T-helper 1 cell treated with Interleukin-12 subunit alpha and Interleukin-12 subunit beta and Interleukin-4 antibody, amounts not matched to agents 30 ng/mL and 1 ng/mL, for 36 hours (primary cell): ENCODE results near the gene KIF20A. TPM values are rescaled to one million over a fixed set of nuclear protein-coding genes. Genes with fewer than 3 reads are reported as not detected.
"Not testable (repeated sequence)": the region's sequence is repeated elsewhere in the genome, so short reads cannot be mapped to it uniquely, and the experiment has no call there.

Experiments
- intact Hi-C: fragments of 100-400 bp; cut with micrococcal nuclease; formaldehyde crosslinking; loops from one replicate; pipeline ENCODE4 v1.15.1; 2024
- total RNA-seq: library from RNA; stranded (reverse); gene quantifications from 2 replicates; pipeline ENCODE4 v1.2.3, GENCODE V29; 2022

The KIF20A gene
- total RNA-seq = 30.2 and 33.3 TPM in 2 replicates

DNA sequence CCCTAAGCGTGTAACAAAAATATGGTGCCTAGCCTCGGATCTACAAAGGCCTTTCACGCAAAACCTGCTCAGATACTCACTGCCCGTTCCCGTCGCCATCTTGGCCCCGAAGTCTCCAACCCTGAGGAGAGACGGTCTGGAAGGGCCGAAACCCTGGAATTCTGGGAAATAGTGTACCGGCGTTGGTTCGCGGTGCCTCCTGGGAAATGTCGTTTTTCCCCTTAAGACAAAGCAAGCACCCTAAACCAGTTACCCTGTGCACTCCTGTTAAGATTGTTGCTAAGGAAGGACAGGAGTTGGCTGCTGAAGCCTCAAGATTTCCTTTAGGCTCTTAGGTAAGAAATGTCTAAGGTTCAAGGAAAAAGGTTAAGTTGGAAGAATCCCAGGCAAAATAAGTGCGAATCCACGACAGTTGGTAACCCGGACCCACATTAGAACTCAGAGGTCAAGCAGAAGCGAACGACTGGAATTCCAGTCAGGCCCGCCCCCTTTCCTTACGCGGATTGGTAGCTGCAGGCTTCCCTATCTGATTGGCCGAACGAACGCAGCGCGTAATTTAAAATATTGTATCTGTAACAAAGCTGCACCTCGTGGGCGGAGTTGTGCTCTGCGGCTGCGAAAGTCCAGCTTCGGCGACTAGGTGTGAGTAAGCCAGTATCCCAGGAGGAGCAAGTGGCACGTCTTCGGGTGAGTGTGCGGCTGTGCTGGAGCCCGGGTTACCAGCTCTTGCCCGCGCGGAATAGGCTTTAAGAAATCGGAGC lies at the start of gene KIF20A, which contains the start of gene BRD8:
Gene KIF20A, plus strand, starts transcription at position 597 of the 761 bp plus-strand sequence. CDS start 569 bp downstream, outside the sequence.
Gene BRD8, minus strand, starts transcription at position 115 of the 761 bp plus-strand sequence. Its CDS starts 16 bp downstream, at position 99.
- intact Hi-C loops = loop anchor here (1.0 to 10.0 kb wide), 17 partner anchors 35 to 1224 kb away; partner anchors contain the start of genes CDC23, CDC25C, CTNNA1 and ETF1

DNA sequence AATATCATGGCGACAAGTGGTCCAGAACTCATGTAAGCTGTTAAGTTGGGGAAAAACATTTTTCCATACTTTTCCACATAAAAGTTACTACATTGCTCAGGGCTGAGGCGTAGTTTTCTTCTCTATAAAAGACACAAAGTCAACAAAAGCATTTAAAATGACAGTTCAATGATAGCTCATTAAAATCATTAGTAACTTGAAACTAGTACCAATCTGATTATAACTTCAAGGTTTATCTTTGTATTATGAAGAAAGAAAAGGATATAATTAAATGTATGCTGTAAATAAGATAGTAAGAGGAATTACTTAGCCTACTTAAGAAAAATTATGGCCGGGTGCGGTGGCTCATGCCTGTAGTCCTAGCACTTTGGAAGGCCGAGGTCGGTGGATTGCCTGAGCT lies 49.6 kb upstream of the KIF20A start:
- intact Hi-C loops = no loop called here

DNA sequence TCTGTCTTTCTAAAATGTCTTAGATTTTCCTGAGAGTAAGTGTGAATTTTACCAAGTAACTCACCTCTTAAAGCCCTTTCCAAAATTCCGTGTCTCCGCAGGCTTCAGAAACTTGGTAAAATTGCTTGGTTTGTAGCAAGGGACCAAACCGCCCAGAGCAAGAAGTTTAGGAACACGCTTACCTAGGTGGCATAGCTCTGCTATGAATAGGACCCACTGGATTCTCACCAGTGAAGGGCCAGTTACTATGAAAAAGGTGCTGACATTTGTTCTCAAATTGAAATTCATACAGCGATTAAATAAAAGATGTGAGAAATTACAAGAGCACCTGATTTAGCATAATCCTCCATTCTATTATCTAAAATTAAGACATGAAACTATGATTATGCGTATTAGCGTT lies 46.4 kb upstream of the KIF20A start:
- intact Hi-C loops = loop anchor here (2.0 to 5.0 kb wide), 2 partner anchors 35 to 244 kb away; partner anchors contain the start of gene PKD2L2

DNA sequence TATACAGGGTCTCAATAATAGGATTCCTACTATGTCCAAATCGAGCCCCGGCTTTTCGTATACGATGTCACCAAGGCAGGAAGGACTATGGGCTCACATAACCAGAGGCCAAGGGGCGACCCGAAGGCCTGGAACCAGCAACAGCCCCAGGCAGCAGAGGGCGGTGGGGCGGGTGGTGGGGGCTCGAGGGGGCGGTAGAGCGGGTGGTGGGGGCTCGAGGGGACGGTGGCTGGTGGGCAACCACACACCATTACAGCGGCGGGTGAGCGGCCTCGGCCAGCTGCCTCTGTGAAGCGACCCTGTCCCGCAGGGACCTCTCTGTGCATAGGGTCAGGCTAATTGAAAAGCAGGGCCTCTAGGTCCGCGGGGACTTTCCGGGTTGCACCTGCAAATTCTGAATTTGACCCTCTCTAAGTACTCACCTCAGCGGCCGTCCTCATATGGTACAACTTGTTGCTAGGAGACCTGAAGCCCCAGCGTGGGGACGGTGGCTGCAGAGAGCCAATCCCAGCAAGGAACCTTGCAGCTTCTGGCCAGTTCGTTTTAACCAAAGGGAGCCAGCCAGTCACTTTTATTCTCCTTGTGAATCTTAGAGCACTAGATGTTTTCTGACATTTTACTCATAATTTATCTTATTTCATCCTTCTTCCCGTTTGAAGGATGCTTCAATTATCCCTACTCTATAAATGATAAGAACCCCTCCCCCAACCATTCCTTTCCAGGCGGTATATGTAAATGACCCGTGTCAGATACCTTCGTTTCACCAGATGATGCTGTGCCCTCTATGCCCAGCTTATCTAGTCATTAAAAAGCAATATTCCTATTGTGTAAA lies 39.7 kb upstream of the KIF20A start, which contains the start of gene NME5:
Gene NME5, minus strand, starts transcription at position 480 of the 832 bp plus-strand sequence. CDS start 648 bp downstream, outside the sequence.
- intact Hi-C loops = no loop called here

DNA sequence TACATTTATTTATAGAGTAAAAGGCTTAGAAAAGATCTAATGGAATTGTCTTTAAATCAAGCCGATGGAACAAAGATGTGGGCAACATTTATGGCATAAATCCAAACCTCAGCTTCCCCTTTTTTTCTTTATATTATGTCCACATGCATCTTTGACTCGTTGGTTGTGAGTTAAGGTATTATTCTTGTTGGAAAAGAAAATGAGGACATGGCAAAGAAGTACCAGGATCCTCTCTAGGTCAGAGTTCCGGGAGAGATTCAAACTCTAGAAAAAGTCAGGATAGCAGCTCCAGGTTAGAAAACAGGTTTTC lies 39.2 kb upstream of the KIF20A start:
- intact Hi-C loops = no loop called here

DNA sequence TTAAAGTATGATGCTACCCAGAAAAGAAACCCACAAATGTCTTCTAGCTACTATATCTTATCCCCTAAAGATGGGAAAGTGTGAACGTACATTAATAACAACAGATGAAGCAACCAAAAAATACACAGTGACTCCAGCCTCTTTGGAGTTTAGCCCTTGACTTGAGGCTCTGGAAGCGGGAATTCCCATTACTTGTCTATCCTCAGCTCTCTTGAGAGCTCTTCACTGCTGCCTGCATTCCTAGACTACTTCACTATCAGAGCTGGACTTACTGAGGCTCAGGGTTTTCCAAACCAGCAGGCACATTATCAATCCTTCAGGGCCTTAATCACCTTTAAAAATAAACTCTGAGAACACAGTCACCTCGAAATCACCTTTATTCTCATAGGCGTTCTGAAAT lies 38.6 kb upstream of the KIF20A start:
- intact Hi-C loops = no loop called here

DNA sequence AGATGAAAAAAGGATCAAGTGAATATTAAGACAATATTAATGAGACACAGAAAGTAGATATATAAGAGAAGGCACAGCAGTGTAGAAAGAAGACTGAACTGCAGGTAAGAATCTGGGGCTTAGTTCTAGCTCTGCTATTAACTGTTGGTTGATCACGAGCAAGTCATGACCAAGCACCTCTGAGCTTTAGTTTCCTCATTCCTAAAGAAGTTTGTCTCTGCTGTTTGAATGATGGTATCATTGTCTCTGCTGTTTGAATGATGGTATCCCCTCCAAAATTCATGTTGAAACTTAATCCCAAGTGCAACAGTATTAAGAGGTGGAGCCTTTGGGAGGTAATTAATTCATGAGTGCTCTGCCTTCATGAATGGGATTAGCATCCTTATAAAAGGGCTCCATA lies 37.2 kb upstream of the KIF20A start:
- intact Hi-C loops = no loop called here

DNA sequence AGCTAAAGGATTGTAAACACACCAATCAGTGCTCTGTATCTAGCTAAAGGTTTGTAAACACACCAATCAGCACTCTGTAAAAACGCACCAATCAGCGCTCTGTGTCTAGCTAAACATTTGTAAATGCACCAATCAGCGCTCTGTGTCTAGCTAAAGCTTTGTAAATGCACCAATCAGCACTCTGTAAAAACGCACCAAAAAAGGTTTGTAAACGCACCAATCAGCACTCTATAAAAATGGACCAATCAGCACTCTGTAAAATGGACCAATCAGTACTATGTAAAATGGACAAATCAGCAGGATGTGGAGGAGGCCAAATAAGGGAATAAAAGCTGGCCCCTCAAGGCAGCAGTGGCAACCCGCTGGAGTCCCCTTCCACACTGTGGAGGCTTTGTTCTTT lies 35.3 kb upstream of the KIF20A start:
- intact Hi-C loops = not testable (repeated sequence)

DNA sequence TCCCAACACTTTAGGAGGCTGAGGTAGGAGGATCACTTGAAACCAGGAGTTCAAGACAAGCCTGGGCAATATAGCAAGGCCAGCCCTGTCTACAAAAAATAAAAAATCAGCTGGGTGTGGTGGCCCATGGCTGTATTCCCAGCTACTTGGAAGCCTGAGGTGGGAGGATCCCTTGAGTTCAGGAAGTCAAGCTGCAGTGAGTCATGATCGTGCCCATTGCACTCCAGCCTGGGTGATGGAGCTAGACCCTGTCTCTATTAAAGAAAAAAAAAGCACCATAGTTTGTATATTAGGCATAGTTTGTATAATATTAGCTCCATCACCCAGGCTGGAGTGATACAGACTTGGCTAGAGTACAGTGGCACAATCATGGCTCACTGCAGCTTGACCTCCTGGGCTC lies 30.1 kb upstream of the KIF20A start:
- intact Hi-C loops = no loop called here

DNA sequence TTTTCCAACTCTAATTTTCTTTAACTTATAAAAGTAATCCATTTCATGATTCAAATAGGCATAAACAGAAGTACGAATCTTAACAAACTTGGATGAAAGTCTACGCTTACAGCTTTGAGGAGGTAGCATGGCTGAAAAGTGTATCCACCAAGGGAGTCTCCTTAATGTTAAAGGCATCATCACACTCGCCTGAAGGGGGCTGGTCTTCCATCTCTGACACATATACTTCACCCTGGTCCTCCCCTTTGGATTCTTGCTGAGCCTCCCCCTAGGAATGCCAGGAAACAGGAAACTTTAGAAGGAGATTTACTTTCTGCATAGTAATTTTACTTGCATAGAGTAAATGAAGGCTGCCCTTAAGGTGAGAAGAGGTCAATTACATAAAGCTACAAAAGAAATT lies 29.4 kb upstream of the KIF20A start:
- intact Hi-C loops = no loop called here

DNA sequence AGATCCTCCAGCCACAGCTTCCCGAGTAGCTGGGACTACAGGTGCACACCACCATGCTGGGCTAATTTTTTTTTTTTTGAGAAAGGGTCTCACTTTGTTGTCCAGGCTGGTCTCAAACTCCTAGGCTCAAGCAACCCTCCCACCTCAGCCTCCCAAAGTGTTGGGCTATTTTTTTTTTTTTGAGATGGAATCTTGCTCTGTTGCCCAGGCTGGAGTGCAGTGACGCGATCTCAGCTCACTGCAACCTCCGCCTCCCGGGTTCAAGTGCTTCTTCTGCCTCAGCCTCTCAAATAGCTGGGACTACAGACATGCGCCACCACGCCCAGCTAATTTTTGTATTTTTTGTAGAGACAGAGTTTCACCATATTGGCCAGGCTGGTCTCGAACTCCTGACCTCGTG lies 22.9 kb upstream of the KIF20A start:
- intact Hi-C loops = not testable (repeated sequence)

DNA sequence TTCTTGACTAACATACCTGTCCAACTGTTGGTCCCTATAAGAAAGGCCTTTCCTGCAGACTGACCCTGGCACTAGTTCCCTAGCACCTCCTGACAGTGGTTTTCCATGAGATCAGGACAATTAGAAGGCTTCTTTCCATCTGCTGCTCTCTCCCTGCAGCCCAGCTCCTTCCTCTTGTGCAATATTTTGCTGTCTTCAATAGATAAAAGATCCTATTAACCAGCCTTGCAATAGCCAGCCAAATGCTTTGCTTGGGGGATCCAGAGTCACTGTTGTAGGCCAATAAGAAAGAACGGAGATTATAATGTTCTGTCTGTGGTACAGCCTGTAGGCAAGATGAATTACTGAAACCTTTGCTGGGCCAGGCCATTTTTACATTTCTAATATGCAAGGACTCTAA lies 21.3 kb upstream of the KIF20A start:
- intact Hi-C loops = no loop called here

DNA sequence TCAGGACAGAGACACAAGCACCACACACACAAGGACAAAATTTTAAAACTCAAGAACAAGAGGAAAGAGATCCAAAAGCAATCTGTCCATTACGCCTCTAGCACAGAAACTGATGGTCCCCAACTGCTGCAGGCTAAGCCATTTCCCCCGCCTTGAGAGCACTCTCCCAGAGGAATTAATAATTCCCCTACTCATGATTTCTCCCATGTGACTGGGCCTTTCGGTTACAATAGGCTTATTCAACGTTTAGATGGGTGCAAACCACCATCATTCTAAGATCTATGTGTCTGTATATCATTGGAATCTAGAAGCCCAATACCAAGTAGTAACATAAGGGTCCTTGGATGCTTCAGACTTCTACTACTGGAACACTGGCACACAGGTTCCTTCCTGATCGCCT lies 19.2 kb upstream of the KIF20A start:
- intact Hi-C loops = no loop called here

DNA sequence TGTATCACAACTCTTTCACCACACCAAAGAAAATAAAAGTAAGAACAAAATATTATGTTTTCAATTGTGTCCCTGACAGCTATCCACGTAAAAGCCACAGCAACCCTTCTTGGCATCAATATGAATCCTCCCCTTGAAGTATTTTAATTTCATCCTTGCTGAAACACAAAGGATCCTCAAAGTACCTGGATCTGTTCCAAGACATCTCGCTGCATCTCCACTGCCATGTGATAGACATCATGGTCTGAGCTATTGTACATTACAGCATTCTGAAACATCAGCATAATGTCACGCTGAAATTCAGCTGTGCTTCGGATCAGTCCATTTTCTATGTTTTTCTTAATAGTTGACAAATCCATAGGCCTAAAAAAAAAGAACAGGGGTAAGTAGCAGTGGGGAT lies 18.2 kb upstream of the KIF20A start:
- intact Hi-C loops = no loop called here

DNA sequence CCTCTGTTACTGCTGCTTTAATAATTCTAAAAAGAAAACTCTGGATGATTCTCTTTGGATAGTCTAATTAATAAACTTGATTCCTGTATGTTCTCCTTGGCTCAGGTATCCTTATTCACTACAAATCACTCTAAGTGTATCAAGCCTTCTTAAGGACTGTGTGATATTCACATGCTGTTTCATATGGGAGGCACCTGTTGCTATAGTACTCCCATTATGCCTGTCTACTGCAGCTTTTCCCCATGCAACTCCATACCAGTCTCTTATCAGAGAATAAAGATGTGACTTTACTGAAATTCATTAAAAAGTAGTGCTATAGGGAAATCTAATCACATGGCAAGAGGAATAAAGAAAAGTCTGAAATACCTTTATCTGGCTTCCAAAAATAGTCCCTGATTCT lies 15.2 kb upstream of the KIF20A start:
- intact Hi-C loops = no loop called here

DNA sequence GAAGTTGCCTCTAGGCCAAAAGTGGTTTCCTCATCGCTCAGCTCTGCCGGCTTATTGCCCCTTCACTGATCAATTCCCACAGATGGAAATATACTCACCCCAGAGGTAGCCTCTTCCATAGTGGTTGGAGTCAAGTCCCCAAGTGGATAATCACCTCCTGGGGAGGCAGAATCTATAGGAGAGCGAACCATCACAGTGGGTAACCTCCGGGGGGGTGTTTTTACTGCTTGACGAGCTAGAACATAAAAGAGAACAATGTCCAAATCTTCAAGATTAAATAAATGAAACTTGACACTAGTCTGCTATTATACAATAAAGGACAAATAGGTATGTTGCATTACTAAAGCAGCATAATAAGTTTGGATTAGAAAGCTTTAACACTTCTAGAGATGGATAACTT lies 9.8 kb upstream of the KIF20A start:
- intact Hi-C loops = no loop called here

DNA sequence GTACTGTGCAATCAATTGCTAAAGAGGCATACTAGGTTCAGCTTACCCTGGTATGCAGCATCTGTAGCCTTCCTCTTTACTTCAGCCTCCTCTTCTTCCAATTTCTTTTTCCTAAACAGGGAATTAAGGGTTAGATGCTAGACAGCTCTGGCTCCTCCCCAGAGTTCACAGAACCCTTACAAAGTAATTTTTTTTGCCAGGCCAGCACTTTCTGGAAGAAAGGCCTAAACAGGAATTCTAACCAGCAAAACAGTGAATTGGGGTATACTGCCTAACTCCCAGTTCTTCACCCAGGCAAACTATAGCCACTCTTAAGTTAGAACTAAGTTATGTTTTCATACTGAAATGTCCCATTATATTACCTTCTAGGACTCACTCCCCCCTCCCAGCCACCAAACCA lies 8.6 kb upstream of the KIF20A start:
- intact Hi-C loops = loop anchor here (10.0 kb wide), 1 partner anchor 1105 kb away; no protein-coding TSS in a partner anchor

DNA sequence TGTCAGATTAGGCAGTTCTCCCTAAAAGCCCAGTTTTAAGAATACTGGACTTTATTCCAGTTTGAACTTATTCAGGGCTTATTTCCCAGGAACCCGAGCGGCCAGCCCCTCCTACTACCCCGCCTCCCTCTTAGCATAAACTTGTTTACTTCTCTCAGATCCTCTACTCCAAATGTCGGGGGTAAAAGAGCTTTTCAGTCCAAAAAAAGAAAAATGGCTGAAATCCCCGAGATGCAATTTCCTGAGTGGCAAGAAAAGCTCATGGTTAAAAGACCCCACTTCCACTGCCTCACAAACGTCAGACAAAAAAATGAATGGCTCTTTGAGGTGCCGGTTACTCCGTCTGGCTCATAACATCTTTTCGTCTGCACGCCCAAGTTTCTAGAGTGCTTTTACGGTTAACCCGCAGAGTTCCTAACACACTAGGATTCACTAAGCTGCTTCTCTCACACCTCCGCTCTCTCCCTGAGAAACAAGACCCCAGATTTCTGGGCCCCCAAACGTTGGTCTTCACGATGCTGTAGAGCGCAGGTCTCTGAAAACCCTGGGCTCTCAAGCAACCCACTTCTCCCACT lies 884 bp upstream of the KIF20A start:
- intact Hi-C loops = loop anchor here (1.0 to 10.0 kb wide), 17 partner anchors 35 to 1224 kb away; partner anchors contain the start of genes CDC23, CDC25C, CTNNA1 and ETF1

DNA sequence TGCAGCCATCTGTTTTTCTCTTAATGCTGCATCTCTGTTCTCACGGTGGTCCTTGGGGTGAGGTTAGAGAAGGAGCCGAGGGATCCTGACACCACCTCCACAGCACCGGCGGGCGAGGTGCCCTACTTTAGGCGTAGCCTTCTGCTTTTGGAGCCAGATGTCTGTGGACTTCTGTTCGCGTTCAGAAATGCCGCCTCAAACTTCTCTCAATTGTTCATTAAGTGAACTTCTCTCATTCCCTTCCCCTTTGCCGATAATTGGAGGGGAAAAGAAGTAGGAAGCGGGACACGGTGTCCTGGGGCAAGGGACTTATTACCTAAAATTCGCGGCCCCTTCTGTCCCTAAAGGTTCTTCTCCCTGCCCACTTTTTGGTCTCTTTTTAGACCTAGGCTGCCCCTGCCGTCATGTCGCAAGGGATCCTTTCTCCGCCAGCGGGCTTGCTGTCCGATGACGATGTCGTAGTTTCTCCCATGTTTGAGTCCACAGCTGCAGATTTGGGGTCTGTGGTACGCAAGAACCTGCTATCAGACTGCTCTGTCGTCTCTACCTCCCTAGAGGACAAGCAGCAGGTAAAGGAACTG lies 455 bp downstream of the KIF20A start:
- intact Hi-C loops = loop anchor here (5.0 to 10.0 kb wide), 3 partner anchors 573 to 1223 kb away; partner anchors contain the start of genes CTNNA1 and SPATA24

DNA sequence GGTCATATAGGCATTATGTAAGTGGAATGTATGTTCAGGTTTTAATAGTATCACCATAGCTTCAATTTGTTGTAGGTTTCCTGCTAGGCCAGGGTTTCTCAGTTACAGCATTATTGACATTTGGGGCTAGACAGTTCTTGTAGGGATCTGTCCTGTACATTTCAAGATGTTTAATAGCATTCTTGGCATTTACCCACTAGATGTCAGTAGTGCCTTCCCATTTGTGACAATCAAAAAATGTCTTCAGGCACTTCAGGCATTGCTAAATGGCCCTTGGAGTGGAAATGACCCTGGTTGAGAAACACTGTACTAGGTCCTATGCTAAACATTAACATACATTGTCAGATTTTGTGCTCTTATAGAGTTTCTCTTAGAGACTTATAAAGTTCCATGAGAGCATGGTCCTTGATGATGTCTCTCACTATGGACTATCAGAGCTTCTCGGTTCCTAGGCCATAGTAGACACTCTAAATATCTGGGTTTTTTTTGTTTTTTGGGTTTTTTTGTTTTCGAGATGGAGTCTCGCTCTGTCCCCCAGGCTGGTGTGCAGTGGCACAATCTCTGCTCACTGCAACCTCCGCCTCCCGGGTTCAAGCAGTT lies 1.4 kb downstream of the KIF20A start:
- intact Hi-C loops = loop anchor here (1.0 kb wide), 5 partner anchors 103 to 368 kb away; no protein-coding TSS in a partner anchor

DNA sequence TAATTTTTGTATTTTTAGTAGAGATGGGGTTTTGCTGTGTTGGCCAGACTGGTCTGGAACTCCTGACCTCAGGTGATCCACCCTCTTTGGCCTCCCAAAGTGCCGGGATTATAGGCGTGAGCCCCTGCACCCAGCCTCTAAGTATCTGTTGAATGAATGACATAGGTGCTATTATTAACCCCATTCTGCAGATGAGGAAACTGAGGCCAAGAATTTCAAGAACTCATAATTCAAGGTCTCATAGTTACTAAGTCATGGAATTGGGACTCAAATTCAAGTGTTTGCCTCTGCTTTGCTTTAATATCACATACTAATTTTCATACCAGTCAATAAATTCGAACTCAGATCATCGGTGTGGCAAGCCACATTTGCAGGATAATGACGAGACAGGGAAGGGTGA lies 1.9 kb downstream of the KIF20A start:
- intact Hi-C loops = loop anchor here (1.0 kb wide), 5 partner anchors 102 to 367 kb away; no protein-coding TSS in a partner anchor
